ENCODE measurements around the gene IFI27L2. TPM values are rescaled to one million over a fixed set of nuclear protein-coding genes. Genes with fewer than 3 reads are reported as not detected.

Gene IFI27L2
- total and polyA plus RNA-seq, 2 experiments from 2014 or later, result 23.4 to 38.5 TPM

DNA sequence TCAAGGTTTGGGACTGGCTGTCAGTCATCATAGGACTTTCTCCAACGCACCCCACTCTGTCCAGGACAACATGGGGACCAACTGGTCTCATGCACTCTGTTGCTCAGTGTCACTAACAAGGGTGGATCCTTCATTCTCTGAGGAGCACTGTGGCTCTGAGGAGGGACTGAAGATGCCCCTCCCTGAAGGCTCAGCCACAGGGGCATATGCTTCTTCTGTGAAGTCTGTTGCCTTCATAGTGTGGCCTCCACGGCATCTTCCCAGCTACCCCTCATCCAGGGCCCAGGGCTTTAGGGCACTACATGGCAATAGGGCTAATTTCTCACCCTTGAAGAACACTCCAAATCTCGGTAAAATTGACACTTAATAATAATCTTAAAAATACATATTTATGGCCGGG is 14.3 kb upstream of the IFI27L2 start (continued):
- TF ChIP-seq, protein P1, sequence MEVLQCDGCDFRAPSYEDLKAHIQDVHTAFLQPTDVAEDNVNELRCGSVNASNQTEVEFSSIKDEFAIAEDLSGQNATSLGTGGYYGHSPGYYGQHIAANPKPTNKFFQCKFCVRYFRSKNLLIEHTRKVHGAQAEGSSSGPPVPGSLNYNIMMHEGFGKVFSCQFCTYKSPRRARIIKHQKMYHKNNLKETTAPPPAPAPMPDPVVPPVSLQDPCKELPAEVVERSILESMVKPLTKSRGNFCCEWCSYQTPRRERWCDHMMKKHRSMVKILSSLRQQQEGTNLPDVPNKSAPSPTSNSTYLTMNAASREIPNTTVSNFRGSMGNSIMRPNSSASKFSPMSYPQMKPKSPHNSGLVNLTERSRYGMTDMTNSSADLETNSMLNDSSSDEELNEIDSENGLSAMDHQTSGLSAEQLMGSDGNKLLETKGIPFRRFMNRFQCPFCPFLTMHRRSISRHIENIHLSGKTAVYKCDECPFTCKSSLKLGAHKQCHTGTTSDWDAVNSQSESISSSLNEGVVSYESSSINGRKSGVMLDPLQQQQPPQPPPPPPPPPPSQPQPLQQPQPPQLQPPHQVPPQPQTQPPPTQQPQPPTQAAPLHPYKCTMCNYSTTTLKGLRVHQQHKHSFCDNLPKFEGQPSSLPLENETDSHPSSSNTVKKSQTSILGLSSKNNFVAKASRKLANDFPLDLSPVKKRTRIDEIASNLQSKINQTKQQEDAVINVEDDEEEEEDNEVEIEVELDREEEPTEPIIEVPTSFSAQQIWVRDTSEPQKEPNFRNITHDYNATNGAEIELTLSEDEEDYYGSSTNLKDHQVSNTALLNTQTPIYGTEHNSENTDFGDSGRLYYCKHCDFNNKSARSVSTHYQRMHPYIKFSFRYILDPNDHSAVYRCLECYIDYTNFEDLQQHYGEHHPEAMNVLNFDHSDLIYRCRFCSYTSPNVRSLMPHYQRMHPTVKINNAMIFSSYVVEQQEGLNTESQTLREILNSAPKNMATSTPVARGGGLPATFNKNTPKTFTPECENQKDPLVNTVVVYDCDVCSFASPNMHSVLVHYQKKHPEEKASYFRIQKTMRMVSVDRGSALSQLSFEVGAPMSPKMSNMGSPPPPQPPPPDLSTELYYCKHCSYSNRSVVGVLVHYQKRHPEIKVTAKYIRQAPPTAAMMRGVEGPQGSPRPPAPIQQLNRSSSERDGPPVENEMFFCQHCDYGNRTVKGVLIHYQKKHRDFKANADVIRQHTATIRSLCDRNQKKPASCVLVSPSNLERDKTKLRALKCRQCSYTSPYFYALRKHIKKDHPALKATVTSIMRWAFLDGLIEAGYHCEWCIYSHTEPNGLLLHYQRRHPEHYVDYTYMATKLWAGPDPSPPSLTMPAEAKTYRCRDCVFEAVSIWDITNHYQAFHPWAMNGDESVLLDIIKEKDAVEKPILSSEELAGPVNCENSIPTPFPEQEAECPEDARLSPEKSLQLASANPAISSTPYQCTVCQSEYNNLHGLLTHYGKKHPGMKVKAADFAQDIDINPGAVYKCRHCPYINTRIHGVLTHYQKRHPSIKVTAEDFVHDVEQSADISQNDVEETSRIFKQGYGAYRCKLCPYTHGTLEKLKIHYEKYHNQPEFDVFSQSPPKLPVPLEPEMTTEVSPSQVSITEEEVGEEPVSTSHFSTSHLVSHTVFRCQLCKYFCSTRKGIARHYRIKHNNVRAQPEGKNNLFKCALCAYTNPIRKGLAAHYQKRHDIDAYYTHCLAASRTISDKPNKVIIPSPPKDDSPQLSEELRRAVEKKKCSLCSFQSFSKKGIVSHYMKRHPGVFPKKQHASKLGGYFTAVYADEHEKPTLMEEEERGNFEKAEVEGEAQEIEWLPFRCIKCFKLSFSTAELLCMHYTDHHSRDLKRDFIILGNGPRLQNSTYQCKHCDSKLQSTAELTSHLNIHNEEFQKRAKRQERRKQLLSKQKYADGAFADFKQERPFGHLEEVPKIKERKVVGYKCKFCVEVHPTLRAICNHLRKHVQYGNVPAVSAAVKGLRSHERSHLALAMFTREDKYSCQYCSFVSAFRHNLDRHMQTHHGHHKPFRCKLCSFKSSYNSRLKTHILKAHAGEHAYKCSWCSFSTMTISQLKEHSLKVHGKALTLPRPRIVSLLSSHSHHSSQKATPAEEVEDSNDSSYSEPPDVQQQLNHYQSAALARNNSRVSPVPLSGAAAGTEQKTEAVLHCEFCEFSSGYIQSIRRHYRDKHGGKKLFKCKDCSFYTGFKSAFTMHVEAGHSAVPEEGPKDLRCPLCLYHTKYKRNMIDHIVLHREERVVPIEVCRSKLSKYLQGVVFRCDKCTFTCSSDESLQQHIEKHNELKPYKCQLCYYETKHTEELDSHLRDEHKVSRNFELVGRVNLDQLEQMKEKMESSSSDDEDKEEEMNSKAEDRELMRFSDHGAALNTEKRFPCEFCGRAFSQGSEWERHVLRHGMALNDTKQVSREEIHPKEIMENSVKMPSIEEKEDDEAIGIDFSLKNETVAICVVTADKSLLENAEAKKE (CRISPR knock-in tag; IDR thresholded peaks at IDR 0.05), result no peak
- TF ChIP-seq EZH2phosphoT487 (IDR thresholded peaks at IDR 0.05; ENCODE audit: unreplicated experiment), result no peak
- TF ChIP-seq, protein P2, sequence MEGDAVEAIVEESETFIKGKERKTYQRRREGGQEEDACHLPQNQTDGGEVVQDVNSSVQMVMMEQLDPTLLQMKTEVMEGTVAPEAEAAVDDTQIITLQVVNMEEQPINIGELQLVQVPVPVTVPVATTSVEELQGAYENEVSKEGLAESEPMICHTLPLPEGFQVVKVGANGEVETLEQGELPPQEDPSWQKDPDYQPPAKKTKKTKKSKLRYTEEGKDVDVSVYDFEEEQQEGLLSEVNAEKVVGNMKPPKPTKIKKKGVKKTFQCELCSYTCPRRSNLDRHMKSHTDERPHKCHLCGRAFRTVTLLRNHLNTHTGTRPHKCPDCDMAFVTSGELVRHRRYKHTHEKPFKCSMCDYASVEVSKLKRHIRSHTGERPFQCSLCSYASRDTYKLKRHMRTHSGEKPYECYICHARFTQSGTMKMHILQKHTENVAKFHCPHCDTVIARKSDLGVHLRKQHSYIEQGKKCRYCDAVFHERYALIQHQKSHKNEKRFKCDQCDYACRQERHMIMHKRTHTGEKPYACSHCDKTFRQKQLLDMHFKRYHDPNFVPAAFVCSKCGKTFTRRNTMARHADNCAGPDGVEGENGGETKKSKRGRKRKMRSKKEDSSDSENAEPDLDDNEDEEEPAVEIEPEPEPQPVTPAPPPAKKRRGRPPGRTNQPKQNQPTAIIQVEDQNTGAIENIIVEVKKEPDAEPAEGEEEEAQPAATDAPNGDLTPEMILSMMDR (conservative IDR thresholded peaks at IDR 0.05; ENCODE audit: low read depth in 2 of 2), result no peak
- no peak for TF ChIP-seq CREB1 (CRISPR knock-in tag; IDR thresholded peaks at IDR 0.05; ENCODE audit: low read depth)
- TF ChIP-seq STAT1 (IDR thresholded peaks at IDR 0.05; ENCODE audit: unreplicated experiment), result no peak

DNA sequence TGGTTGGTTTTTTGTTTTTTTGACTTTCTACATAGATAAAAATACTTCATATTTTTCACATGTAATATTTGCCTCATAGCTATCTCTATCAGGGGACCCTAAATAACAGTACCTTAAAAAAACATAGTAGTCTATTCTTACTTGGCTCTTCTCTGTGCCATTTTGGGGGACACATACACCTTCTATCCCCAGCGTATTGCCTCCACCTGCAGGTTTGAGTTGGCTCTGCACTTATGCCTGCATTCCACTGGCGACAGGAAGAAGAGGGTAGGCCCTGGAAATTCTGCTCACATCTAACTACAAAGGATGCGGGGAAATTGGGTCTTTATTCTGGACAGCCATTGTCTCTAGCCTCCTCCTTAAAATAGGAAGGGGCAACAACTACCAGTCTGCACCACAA is 13.8 kb upstream of the IFI27L2 start:
- no peaks in the 10 kb centered on the region for H3K27me3 ChIP-seq (ENCODE audit: insufficient read depth)
- H3K27ac ChIP-seq (ENCODE audit: low read depth), result no peak overlapping the region
- no peaks in the 10 kb centered on the region for H3K36me3 ChIP-seq (ENCODE audit: insufficient read depth)
- peaks cover 5% of the 10 kb centered on the region; the same call in 1 of the 2 replicates for H3K9me2 ChIP-seq (ENCODE audit: insufficient read depth)
- no peak overlapping the region for H3K4me3 ChIP-seq
- no peak overlapping the region for H3K27ac Mint-ChIP-seq
- ATAC-seq, result peak; percentile 83
- no peak overlapping the region for H3K4me2 ChIP-seq
- peak; percentile 81 for DNase-seq (ENCODE audit: low spot score)
- TF ChIP-seq POLR2AphosphoS5 (IDR thresholded peaks at IDR 0.05; ENCODE audit: low read depth), result no peak
- TF ChIP-seq EZH2 (IDR thresholded peaks at IDR 0.05; ENCODE audit: low read depth, unreplicated experiment), result no peak
- TF ChIP-seq, protein P3, sequence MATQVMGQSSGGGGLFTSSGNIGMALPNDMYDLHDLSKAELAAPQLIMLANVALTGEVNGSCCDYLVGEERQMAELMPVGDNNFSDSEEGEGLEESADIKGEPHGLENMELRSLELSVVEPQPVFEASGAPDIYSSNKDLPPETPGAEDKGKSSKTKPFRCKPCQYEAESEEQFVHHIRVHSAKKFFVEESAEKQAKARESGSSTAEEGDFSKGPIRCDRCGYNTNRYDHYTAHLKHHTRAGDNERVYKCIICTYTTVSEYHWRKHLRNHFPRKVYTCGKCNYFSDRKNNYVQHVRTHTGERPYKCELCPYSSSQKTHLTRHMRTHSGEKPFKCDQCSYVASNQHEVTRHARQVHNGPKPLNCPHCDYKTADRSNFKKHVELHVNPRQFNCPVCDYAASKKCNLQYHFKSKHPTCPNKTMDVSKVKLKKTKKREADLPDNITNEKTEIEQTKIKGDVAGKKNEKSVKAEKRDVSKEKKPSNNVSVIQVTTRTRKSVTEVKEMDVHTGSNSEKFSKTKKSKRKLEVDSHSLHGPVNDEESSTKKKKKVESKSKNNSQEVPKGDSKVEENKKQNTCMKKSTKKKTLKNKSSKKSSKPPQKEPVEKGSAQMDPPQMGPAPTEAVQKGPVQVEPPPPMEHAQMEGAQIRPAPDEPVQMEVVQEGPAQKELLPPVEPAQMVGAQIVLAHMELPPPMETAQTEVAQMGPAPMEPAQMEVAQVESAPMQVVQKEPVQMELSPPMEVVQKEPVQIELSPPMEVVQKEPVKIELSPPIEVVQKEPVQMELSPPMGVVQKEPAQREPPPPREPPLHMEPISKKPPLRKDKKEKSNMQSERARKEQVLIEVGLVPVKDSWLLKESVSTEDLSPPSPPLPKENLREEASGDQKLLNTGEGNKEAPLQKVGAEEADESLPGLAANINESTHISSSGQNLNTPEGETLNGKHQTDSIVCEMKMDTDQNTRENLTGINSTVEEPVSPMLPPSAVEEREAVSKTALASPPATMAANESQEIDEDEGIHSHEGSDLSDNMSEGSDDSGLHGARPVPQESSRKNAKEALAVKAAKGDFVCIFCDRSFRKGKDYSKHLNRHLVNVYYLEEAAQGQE (IDR thresholded peaks at IDR 0.05; ENCODE audit: unreplicated experiment), result no peak
- TF ChIP-seq, protein P2 (conservative IDR thresholded peaks at IDR 0.05; ENCODE audit: low read depth in 2 of 2), result peak; percentile 76 to 79
- TF ChIP-seq CREB1 (CRISPR knock-in tag; IDR thresholded peaks at IDR 0.05; ENCODE audit: low read depth), result no peak
- no peak for TF ChIP-seq STAT1 (IDR thresholded peaks at IDR 0.05; ENCODE audit: unreplicated experiment)
- no peak for TF ChIP-seq NANOG (IDR thresholded peaks at IDR 0.05; ENCODE audit: borderline replicate concordance)
- no peaks in the 10 kb centered on the region for H3K9me3 Mint-ChIP-seq
- H3K4me3 Mint-ChIP-seq, result no peak overlapping the region
- no peaks in the 10 kb centered on the region for H3K36me3 Mint-ChIP-seq (ENCODE audit: low read depth)
- no peaks in the 10 kb centered on the region for H4K20me1 ChIP-seq (replicated peaks; ENCODE audit: insufficient read depth)
- no peaks in the 10 kb centered on the region for H3K79me2 ChIP-seq (replicated peaks; ENCODE audit: insufficient read depth)
- H3K4me1 ChIP-seq (ENCODE audit: insufficient read depth), result peaks cover 15% of the 10 kb centered on the region
- peaks cover 9% of the 10 kb centered on the region for H3K27me3 Mint-ChIP-seq (ENCODE audit: insufficient read depth, low read depth, poor library complexity)
- H3F3A ChIP-seq (replicated peaks; ENCODE audit: low read depth), result no peaks in the 10 kb centered on the region
- H2AFZ ChIP-seq, result no peak overlapping the region
- peaks cover 25% of the 10 kb centered on the region for H3K4me1 Mint-ChIP-seq
